SK-N-SH (cell line): Measurements from ENCODE around the gene SLC23A3. TPM values are rescaled to one million over a fixed set of nuclear protein-coding genes. Genes with fewer than 3 reads are reported as not detected.

Experiments
- CTCF ChIA-PET: fragments of 300-600, 350-600 bp; formaldehyde crosslinking; extraction: SDS; loops from one replicate; lab custom pipeline; 2021; lab: Yijun Ruan, JAX
- POLR2A ChIA-PET: fragments of 350-600 bp; sonication (Branson Sonifier 250); formaldehyde crosslinking; extraction: SDS; loops from one replicate; lab custom pipeline; 2020; ENCODE audit warnings: antibody characterized with exemption, inconsistent platforms; lab: Yijun Ruan, JAX
- DNase-seq: peaks from one replicate; pipeline ENCODE4 v3.0.0; 2012
- H2AFZ ChIP-seq: fragments of 200-600 bp; sonication (generic); 2 replicates; pipeline ENCODE4 v1.8.1; 2016; ENCODE audit warnings: antibody characterized with exemption, mild to moderate bottlenecking, low read depth
- H3F3A ChIP-seq: fragments of 200-600 bp; sonication (generic); replicated peaks from 2 replicates; pipeline ENCODE3; 2016; ENCODE audit warnings: antibody characterized with exemption, mild to moderate bottlenecking; ENCODE audit not compliant: insufficient read depth
- H3K27ac ChIP-seq, 2 experiments: fragments of 200-500 bp in 1 of 2; fragments of 200-600 bp in 1 of 2; sonication (Bioruptor generic) in 1 of 2; sonication (generic), shearing (Covaris generic) in 1 of 2; 2 replicates each; pipeline versions ENCODE4 v1.5.1 to v1.6.1; 2014 to 2016; ENCODE audit warnings: low read depth in 2 of 2, inconsistent platforms in 1 of 2, low read length in 1 of 2, mild to moderate bottlenecking in 1 of 2, mixed read lengths in 1 of 2
- H3K27me3 ChIP-seq: fragments of 200-600 bp; sonication (generic), shearing (Covaris generic); 2 replicates; pipeline ENCODE4 v1.6.1; 2016; ENCODE audit warnings: mixed run types; ENCODE audit not compliant: insufficient read depth
- H3K36me3 ChIP-seq, 2 experiments: fragments of 200-500 bp in 1 of 2; fragments of 200-600 bp in 1 of 2; sonication (Bioruptor generic) in 1 of 2; sonication (generic) in 1 of 2; replicated peaks in 1 of 2; 2 replicates each; pipeline versions ENCODE3 to v1.5.1; 2014 to 2016; ENCODE audit warnings: low read length in 1 of 2, mild to moderate bottlenecking in 1 of 2; ENCODE audit not compliant: insufficient read depth in 2 of 2, control insufficient read depth in 1 of 2
- H3K4me1 ChIP-seq, 2 experiments: fragments of 200-500 bp in 1 of 2; fragments of 200-600 bp in 1 of 2; sonication (Bioruptor generic) in 1 of 2; sonication (generic), shearing (Covaris generic) in 1 of 2; 2 replicates each; pipeline versions ENCODE4 v1.5.1 to v1.6.1; 2014 to 2016; ENCODE audit warnings: low read depth in 1 of 2, low read length in 1 of 2, mixed run types in 1 of 2; ENCODE audit not compliant: insufficient read depth in 2 of 2, control insufficient read depth in 1 of 2
- H3K4me2 ChIP-seq: fragments of 200-600 bp; sonication (generic), shearing (Covaris generic); 2 replicates; pipeline ENCODE4 v1.6.1; 2017; ENCODE audit warnings: mixed run types
- H3K4me3 ChIP-seq, 2 experiments: fragments of 200-500 bp in 1 of 2; fragments of 200-600 bp in 1 of 2; sonication (Bioruptor generic) in 1 of 2; sonication (generic), shearing (Covaris generic) in 1 of 2; 2 replicates each; pipeline versions ENCODE4 v1.5.1 to v1.8.1; 2014 to 2016; ENCODE audit warnings: low read depth in 2 of 2, inconsistent platforms in 1 of 2, low read length in 1 of 2, mild to moderate bottlenecking in 1 of 2, mixed read lengths in 1 of 2, moderate library complexity in 1 of 2
- H3K79me2 ChIP-seq: fragments of 200-600 bp; sonication (generic); 2 replicates; pipeline ENCODE4 v1.8.1; 2017; ENCODE audit warnings: mild to moderate bottlenecking; ENCODE audit not compliant: insufficient read depth
- H3K9ac ChIP-seq: fragments of 200-600 bp; sonication (generic); 2 replicates; pipeline ENCODE4 v1.6.1; 2017; ENCODE audit warnings: mixed run types
- H3K9me2 ChIP-seq: fragments of 200-600 bp; sonication (generic); 2 replicates; pipeline ENCODE4 v1.6.1; 2017; ENCODE audit warnings: mixed run types
- H3K9me3 ChIP-seq: fragments of 200-600 bp; sonication (generic); 2 replicates; pipeline ENCODE4 v1.6.1; 2017; ENCODE audit warnings: mixed run types, mild to moderate bottlenecking, moderate library complexity
- H4K20me1 ChIP-seq: fragments of 200-600 bp; sonication (generic); 2 replicates; pipeline ENCODE4 v1.6.1; 2017; ENCODE audit warnings: mild to moderate bottlenecking, mixed run types; ENCODE audit not compliant: insufficient read depth
- CHD2 ChIP-seq: fragments of 150-350 bp; IDR thresholded peaks from 2 replicates; pipeline ENCODE4 v1.6.1; 2018; ENCODE audit warnings: low read length; ENCODE audit not compliant: partially characterized antibody
- EP300 ChIP-seq, 2 experiments: IDR thresholded peaks; 2 replicates each; pipeline versions ENCODE4 v1.4.0 to v1.6.1; 2012; ENCODE audit warnings: borderline replicate concordance in 1 of 2, low read depth in 1 of 2, low read length in 1 of 2
- EZH2phosphoT487 ChIP-seq: fragments of 200-600 bp; sonication (generic); IDR thresholded peaks from 2 replicates; pipeline ENCODE4 v1.6.1; 2017; ENCODE audit warnings: low read depth, mixed run types, mild to moderate bottlenecking, antibody characterized with exemption, moderate library complexity, borderline replicate concordance
- FOXJ3 ChIP-seq: sonication (generic); formaldehyde crosslinking; IDR thresholded peaks from 2 replicates; pipeline ENCODE4 v1.5.1; 2020; ENCODE audit warnings: mild to moderate bottlenecking, missing genetic modification reagents
- GABPA ChIP-seq: IDR thresholded peaks from 2 replicates; pipeline ENCODE4 v1.4.0; 2012; ENCODE audit warnings: low read depth, mild to moderate bottlenecking
- IRF3 ChIP-seq: fragments of 150-350 bp; IDR thresholded peaks from 2 replicates; pipeline ENCODE4 v1.6.1; 2016; ENCODE audit warnings: mild to moderate bottlenecking, low read depth, low read length
- MEF2A ChIP-seq: IDR thresholded peaks from 2 replicates; pipeline ENCODE4 v1.4.0; 2012; ENCODE audit warnings: low read depth, borderline replicate concordance
- NFIC ChIP-seq: IDR thresholded peaks from 2 replicates; pipeline ENCODE4 v1.4.0; 2012; ENCODE audit warnings: borderline replicate concordance
- PBX3 ChIP-seq: IDR thresholded peaks from 2 replicates; pipeline ENCODE4; 2012
- RAD21 ChIP-seq: IDR thresholded peaks from 2 replicates; pipeline ENCODE4 v1.6.1; 2012; ENCODE audit warnings: mild to moderate bottlenecking, low read length
- SMC3 ChIP-seq: IDR thresholded peaks from 2 replicates; pipeline ENCODE4 v1.6.1; 2012; ENCODE audit warnings: low read depth, low read length, improper control_type of control experiment
- TAF1 ChIP-seq: IDR thresholded peaks from 2 replicates; pipeline ENCODE4 v1.6.1; 2012; ENCODE audit warnings: low read depth, mild to moderate bottlenecking, low read length, moderate library complexity, borderline replicate concordance
- TEAD4 ChIP-seq: IDR thresholded peaks from 2 replicates; pipeline ENCODE4 v1.4.0; 2012; ENCODE audit warnings: mild to moderate bottlenecking, borderline replicate concordance; ENCODE audit not compliant: insufficient read depth
- USF2 ChIP-seq: fragments of 150-350 bp; IDR thresholded peaks from 2 replicates; pipeline ENCODE4 v1.6.1; 2017; ENCODE audit warnings: antibody characterized with exemption, low read length, low read depth, borderline replicate concordance
- WGBS: methylation state at CpG from one replicate; pipeline ENCODE4 v1.1.6; 2017; ENCODE audit warnings: low lambda C conversion rate; 5-methylcytosine and 5-hydroxymethylcytosine counted together
- polyA plus RNA-seq, 3 experiments: library from polyadenylated mRNA; depleted of rRNA; stranded (reverse); fragments of >200 nt; gene quantifications; 2 replicates each; pipeline ENCODE4 v1.2.3, GENCODE V29; 2012
- TF ChIP-seq, protein P1 (sequence below): IDR thresholded peaks from 2 replicates; pipeline ENCODE4 v1.4.0; 2012; ENCODE audit warnings: low read depth, borderline replicate concordance
- TF ChIP-seq, protein P2 (sequence below): IDR thresholded peaks from 2 replicates; pipeline ENCODE4 v1.6.1; 2012; ENCODE audit warnings: mild to moderate bottlenecking, low read depth, low read length, moderate library complexity

Gene SLC23A3
- polyA plus RNA-seq, 1 of the 3 experiments (the other 2 are of a cell fraction) = 2.1 TPM

- no peak for TF ChIP-seq IRF3
- TF ChIP-seq, protein P1, sequence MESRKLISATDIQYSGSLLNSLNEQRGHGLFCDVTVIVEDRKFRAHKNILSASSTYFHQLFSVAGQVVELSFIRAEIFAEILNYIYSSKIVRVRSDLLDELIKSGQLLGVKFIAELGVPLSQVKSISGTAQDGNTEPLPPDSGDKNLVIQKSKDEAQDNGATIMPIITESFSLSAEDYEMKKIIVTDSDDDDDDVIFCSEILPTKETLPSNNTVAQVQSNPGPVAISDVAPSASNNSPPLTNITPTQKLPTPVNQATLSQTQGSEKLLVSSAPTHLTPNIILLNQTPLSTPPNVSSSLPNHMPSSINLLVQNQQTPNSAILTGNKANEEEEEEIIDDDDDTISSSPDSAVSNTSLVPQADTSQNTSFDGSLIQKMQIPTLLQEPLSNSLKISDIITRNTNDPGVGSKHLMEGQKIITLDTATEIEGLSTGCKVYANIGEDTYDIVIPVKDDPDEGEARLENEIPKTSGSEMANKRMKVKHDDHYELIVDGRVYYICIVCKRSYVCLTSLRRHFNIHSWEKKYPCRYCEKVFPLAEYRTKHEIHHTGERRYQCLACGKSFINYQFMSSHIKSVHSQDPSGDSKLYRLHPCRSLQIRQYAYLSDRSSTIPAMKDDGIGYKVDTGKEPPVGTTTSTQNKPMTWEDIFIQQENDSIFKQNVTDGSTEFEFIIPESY = no peak
- no peak for TF ChIP-seq TAF1
- TF ChIP-seq GABPA = no peak
Measured at GRCh38 chr2:219123356-219124135, 46.3 kb downstream of the SLC23A3 start (continued).

DNA sequence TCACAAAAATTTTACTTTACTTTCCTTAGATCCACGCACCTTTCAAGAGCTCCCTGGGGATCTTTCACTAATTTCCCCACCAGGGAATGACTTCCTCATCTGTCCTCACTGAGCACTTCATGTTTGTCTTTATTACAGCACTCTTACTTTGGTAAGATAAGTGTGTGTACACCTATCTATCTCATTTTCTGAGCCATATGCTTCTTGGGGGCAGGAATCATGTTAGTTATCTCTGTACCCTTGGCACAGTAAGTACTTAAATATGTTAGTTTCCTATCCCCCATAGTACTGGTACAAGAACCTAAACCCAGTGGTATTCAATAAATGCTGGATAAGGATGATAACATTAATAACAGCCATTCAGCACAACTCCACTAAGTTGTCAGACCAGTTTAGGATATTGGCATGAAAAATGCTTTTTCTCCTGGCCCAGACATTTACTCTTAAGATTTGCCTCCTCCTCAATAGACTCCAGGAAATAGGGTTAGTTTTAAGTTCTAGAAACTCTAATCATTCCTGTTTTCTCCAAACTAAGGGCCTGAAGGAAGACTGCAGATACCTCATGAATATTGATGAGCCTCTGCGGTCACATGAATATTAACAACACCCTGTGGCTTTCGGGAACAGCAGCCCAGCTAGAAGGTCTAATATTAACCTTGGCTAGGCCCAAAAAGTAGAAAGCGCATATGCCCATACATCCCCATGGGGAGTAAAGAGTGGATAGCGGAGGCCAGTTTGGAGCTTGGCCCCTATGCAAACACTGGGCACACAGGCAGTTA lies 47.4 kb downstream of the SLC23A3 start:
- Histone ChIP-seq H2AFZ (no peak overlapping the region), H3K9me3 (no peaks in the 10 kb centered on the region), H3K79me2 (no peaks in the 10 kb centered on the region), H3K4me2 (no peak overlapping the region), H3K4me1 (no peaks in the 10 kb centered on the region; a peak in 2 of 4 replicates), H3F3A (no peaks in the 10 kb centered on the region), H3K36me3 (no peaks in the 10 kb centered on the region), H4K20me1 (no peaks in the 10 kb centered on the region), H3K9ac (no peak overlapping the region), H3K27me3 (no peaks in the 10 kb centered on the region), H3K4me3 (no peak overlapping the region), H3K9me2 (no peaks in the 10 kb centered on the region), H3K27ac (no peak overlapping the region)
- no peak for DNase-seq
- 88% methylated on average over 5 of the region's 5 CpGs for WGBS
- POLR2A ChIA-PET = interaction anchor here (0.7 kb wide), 1 partner anchor 142 kb away, joined by 3 read pairs; no protein-coding TSS in a partner anchor
- CTCF ChIA-PET = interaction anchor here (0.5 to 11.9 kb wide), 18 partner anchors 9 to 270 kb away, joined by 3 to 238 read pairs (median 8); partner anchors contain the start of genes CRYBA2, IHH and NHEJ1
- TF ChIP-seq, protein P2, sequence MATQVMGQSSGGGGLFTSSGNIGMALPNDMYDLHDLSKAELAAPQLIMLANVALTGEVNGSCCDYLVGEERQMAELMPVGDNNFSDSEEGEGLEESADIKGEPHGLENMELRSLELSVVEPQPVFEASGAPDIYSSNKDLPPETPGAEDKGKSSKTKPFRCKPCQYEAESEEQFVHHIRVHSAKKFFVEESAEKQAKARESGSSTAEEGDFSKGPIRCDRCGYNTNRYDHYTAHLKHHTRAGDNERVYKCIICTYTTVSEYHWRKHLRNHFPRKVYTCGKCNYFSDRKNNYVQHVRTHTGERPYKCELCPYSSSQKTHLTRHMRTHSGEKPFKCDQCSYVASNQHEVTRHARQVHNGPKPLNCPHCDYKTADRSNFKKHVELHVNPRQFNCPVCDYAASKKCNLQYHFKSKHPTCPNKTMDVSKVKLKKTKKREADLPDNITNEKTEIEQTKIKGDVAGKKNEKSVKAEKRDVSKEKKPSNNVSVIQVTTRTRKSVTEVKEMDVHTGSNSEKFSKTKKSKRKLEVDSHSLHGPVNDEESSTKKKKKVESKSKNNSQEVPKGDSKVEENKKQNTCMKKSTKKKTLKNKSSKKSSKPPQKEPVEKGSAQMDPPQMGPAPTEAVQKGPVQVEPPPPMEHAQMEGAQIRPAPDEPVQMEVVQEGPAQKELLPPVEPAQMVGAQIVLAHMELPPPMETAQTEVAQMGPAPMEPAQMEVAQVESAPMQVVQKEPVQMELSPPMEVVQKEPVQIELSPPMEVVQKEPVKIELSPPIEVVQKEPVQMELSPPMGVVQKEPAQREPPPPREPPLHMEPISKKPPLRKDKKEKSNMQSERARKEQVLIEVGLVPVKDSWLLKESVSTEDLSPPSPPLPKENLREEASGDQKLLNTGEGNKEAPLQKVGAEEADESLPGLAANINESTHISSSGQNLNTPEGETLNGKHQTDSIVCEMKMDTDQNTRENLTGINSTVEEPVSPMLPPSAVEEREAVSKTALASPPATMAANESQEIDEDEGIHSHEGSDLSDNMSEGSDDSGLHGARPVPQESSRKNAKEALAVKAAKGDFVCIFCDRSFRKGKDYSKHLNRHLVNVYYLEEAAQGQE = no peak
- TF ChIP-seq FOXJ3 (CRISPR knock-in tag) = no peak
- no peak for TF ChIP-seq CHD2
- TF ChIP-seq TAF1 = no peak
- no peak for TF ChIP-seq USF2
- no peak for TF ChIP-seq IRF3
- TF ChIP-seq PBX3 = no peak
- no peak for TF ChIP-seq GABPA
- no peak for TF ChIP-seq TEAD4
- TF ChIP-seq RAD21 = no peak
- TF ChIP-seq NFIC = no peak
- no peak for TF ChIP-seq SMC3
- no peak for TF ChIP-seq EZH2phosphoT487
- no peak for TF ChIP-seq MEF2A
- TF ChIP-seq EP300 (IDR thresholded peaks at IDR 0.05; ENCODE audit: borderline replicate concordance in 1 of 2, low read depth in 1 of 2, low read length in 1 of 2) = no peak
